ENCODE results near the gene IMMT.

Gene IMMT

DNA sequence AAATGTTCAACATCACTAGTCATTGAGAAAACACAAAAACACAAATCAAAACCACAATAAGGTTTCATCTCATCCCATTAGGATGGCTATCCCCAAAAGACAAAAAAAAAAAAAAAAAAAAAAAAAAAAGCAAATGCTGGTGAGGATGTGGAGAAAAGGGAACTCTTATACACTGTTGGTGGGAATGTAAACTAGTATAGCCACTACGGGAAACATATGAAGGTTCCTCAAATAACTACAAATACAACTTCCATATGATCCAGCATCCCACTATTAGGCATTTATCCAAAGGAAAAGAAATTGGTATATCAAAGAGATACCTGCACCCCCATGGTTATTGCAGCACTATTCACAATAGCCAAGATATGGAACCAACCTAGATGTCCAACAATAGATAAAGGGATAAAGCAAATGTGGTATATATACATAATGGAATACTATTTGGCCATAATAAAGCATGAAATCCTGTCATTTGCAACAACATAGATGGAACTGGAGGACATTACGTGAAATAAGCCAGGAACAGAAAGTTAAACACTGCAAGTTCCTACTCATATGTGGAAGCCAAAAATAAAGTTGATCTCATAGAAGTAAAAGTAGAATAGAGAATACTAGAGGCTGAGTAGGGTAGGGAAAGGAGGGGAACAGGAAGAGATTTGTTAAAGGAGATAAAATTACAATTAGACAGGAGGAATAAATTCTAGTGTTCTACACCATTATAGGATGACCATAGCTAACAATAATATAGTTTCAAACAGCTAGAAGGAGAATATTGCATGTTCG, 98.0 kb downstream of the IMMT start:
- H3K27ac ChIP-seq, result no peak overlapping the region
- no peak for DNase-seq (ENCODE audit: low read depth, low spot score)

DNA sequence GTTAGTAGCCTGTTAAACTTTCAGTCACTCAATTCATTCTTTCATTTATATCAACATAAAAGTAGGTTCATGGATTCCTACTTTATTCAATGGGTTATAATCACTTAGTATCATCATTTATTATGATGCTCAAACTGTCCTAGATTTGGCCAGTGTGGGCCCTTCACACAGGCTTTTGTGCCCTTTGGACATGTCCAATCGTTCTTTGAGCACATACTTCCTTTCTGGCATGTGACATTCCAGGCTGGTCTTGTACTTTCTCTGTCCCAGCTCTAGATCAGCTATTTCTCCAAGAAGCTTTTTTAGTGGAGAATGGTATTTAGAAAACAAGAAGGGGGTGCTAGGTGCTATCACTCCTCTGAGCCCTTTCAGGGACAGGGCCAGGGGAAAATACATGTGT, 101.0 kb downstream of the IMMT start:
- no peak overlapping the region for H3K27ac ChIP-seq
- DNase-seq (ENCODE audit: low read depth, low spot score), result no peak

Data from epithelial cell of prostate (primary cell).